Measurements from ENCODE around the gene TMEM109.

TMEM109 gene

DNA sequence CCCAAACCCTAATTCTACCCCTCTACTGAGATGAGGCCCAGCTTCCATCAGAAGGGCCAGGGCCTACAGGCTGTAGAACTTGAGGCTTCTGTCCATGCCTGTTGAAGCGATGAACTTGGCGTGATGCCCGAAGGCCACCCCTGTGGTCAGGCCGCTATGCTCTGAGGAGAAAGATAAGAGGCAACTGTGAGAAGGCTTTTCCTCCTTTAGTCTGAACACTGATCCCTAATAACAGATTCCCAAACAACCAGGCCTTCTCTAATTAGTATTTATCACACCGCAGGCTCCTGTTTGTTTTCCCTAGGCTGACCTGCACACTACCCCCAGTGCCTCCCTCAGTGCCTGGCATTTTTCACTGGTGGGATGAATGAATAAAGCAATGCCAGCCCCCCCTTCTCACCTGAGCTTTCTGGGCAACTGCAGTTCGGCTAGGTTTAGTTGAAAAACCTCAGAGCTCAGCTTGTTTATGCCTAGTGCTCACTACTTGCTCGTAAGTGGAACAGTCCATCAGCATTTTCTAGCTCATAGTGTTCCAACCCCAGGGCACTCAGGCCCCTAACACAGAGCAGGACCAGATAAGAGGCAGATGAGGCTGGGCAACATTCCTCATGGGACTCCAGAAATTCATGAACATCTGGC lies 22.7 kb upstream of the TMEM109 start:
- TF ChIP-seq, protein P1, sequence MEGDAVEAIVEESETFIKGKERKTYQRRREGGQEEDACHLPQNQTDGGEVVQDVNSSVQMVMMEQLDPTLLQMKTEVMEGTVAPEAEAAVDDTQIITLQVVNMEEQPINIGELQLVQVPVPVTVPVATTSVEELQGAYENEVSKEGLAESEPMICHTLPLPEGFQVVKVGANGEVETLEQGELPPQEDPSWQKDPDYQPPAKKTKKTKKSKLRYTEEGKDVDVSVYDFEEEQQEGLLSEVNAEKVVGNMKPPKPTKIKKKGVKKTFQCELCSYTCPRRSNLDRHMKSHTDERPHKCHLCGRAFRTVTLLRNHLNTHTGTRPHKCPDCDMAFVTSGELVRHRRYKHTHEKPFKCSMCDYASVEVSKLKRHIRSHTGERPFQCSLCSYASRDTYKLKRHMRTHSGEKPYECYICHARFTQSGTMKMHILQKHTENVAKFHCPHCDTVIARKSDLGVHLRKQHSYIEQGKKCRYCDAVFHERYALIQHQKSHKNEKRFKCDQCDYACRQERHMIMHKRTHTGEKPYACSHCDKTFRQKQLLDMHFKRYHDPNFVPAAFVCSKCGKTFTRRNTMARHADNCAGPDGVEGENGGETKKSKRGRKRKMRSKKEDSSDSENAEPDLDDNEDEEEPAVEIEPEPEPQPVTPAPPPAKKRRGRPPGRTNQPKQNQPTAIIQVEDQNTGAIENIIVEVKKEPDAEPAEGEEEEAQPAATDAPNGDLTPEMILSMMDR (IDR thresholded peaks at IDR 0.05; ENCODE audit: low read depth, low read length): no peak
- no peak for DNase-seq (ENCODE audit: low read depth, low spot score)
- in situ Hi-C loops (cut with HindIII; ENCODE audit: low sequenced_read_pairs): no loop called here
- H3K4me3 ChIP-seq (ENCODE audit: low read depth, low read length): no peak overlapping the region

DNA sequence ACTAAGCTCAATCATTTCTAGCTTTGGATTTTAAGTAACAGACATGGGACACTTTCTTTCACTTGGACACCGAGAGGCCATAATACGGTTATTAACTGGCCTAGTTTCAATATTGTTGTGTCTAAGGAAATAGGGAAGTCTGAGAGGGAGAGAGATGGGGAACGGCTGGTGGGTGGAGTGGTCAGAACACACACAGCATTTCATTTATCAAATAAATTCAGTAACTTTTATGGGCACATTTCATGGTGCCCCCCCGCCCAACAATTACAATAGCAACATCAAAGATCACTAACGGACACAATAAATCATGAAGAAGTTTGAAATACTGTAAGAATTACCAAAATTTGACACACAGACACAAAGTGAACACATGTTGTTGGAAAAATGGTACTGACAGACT lies 18.3 kb upstream of the TMEM109 start:
- TF ChIP-seq, protein P1 (IDR thresholded peaks at IDR 0.05; ENCODE audit: low read depth, low read length): no peak
- no peak for DNase-seq (ENCODE audit: low read depth, low spot score)
- no peak overlapping the region for H3K4me3 ChIP-seq (ENCODE audit: low read depth, low read length)
- in situ Hi-C loops (cut with HindIII; ENCODE audit: low sequenced_read_pairs): no loop called here

DNA sequence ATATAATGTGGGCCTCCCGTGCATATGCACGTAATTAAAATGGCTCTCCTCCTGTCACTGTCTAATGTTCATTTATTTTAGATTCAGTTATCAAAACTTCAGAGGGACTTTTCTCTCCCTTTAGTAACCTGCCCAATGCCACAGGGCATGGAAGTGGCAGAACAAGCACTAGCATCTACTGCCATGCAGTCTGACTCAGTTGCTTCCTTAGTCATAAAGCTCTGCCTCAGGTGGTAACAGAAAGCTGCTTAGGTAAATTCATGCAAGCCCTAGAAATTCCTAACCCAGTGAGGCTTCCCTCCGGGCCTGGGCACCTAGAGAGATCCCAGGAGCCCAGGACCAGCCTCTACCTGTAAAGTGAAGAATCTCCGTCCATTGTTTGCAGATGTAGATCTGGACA lies 16.5 kb upstream of the TMEM109 start:
- in situ Hi-C loops (cut with HindIII; ENCODE audit: low sequenced_read_pairs): no loop called here
- TF ChIP-seq, protein P1 (IDR thresholded peaks at IDR 0.05; ENCODE audit: low read depth, low read length): no peak
- DNase-seq (ENCODE audit: low read depth, low spot score): no peak

DNA sequence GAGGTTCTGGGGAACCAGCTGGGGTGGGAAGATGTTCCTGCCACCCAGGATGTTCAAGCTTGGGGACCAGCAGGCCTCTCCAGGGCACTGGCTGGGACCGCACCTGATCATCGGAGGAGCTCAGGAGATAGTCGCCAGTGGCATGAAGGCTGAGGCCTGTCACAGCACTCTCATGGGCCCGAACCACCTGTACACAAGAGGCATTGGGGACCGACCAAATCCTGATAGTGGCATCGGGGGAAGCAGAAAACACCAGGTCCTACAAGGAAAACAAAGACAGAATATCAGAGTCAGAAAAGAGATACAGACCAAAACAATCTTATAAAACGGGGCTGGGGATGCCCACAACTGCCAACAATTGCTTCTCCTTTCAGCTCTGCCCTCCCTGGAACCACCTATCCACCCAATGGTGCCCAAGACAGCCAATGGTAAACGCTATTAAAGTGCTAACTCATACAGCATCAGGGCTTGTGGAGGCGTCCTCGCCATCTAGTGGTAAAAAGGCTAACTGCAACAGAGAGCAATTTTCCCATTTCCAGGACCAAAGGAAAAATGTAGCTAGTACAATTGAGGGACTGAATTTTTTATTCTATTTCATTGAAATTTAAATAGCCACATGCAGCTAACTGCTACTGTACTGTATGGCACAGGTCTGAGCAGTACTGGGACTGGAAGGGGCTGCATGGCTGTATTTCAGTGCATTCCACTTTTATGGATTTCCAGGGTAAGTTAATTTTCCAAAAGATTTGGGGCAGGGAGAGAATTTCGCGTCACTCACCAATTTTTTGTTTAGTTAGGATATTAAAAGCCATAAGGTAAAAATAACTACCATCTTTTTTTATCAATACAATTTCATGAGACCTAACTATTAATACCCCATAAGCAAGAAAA lies 14.7 kb upstream of the TMEM109 start:
- in situ Hi-C loops (cut with HindIII; ENCODE audit: low sequenced_read_pairs): no loop called here
- peak; percentile 71 for DNase-seq (ENCODE audit: low read depth, low spot score)
- TF ChIP-seq, protein P1 (IDR thresholded peaks at IDR 0.05; ENCODE audit: low read depth, low read length): peak; percentile 97
- H3K4me3 ChIP-seq (ENCODE audit: low read depth, low read length): no peak overlapping the region

More for the DNA sequence above, 16.5 kb upstream of the TMEM109 start:
- no peak overlapping the region for H3K4me3 ChIP-seq (ENCODE audit: low read depth, low read length)

DNA sequence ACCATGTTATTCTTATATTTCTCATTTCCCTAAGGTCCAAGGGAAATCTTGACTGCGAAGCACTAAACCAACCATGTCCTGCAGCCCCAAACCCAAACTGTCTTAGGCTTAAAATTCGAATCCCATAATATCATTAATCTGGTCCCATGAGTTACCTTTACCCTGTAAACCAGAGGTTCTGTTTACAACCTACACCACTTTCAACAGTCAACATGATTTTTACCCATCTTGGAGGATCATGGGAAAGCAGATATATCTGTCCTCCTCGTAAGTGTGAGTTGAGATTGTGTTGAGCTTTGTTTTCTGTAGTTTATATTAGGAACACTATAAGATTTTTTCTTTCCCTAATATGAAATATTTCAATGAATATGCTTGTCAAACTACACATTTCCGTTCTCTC lies 14.0 kb upstream of the TMEM109 start:
- no peak for DNase-seq (ENCODE audit: low read depth, low spot score)
- H3K4me3 ChIP-seq (ENCODE audit: low read depth, low read length): no peak overlapping the region
- in situ Hi-C loops (cut with HindIII; ENCODE audit: low sequenced_read_pairs): no loop called here
- TF ChIP-seq, protein P1 (IDR thresholded peaks at IDR 0.05; ENCODE audit: low read depth, low read length): no peak

DNA sequence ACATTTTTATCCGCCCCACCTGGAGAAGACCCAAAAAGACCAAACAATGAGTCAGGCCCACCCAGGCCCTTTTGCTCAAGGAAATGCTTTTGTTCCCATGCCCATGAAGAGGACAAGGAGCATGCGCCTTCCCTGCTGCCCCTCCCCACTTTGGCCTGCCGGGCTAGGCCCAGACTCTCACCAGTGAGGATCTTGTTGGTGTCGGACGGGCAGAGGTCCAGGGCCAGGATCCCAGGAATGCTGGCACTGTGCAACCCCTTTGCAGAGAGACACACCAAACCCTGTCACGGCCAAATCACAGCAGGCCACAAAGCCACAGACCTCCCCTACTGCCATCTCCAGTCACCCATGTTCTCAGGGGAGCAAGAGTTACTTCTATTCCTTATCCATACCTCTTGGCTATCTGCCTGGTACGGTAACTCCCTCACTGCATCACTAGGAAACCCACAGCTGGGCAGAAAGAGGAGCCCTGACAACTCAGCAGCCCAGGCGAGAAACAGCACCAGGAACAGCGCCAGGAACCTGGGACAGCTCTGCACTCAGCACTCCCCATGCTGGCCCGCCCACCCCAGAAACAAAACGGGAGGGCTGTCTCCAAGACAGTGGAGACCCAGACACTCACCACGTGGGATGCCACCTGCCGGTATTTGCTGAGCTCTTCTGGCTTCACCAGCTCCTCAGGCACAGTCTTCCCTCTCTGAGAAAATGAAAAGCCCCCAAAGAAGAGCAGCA lies 13.1 kb upstream of the TMEM109 start:
- DNase-seq (ENCODE audit: low read depth, low spot score): no peak
- no peak overlapping the region for H3K4me3 ChIP-seq (ENCODE audit: low read depth, low read length)
- TF ChIP-seq, protein P1 (IDR thresholded peaks at IDR 0.05; ENCODE audit: low read depth, low read length): no peak
- in situ Hi-C loops (cut with HindIII; ENCODE audit: low sequenced_read_pairs): no loop called here

All from astrocyte of the spinal cord (primary cell).